Hepatocyte (in vitro differentiated cells): Measurements from ENCODE around the gene LRRC14B.
"Not testable (repeated sequence)": the region's sequence is repeated elsewhere in the genome, so short reads cannot be mapped to it uniquely, and the experiment has no call there.

Source experiments
- EZH2 ChIP-seq: fragments of 200-600 bp; sonication (generic); IDR thresholded peaks from 2 replicates; pipeline ENCODE4 v1.6.1; 2016; ENCODE audit warnings: antibody characterized with exemption, mild to moderate bottlenecking, borderline replicate concordance
- EZH2phosphoT487 ChIP-seq: fragments of 200-600 bp; sonication (generic); IDR thresholded peaks from one replicate; pipeline ENCODE4 v1.6.1; 2018; ENCODE audit warnings: antibody characterized with exemption, mild to moderate bottlenecking, low read depth, moderate library complexity; ENCODE audit not compliant: unreplicated experiment, severe bottlenecking
- TF ChIP-seq, protein P1 (sequence below): fragments of 200-600 bp; sonication (generic); IDR thresholded peaks from 2 replicates; pipeline ENCODE4 v1.5.1; 2016; ENCODE audit warnings: antibody characterized with exemption, mild to moderate bottlenecking; ENCODE audit not compliant: poor library complexity

DNA sequence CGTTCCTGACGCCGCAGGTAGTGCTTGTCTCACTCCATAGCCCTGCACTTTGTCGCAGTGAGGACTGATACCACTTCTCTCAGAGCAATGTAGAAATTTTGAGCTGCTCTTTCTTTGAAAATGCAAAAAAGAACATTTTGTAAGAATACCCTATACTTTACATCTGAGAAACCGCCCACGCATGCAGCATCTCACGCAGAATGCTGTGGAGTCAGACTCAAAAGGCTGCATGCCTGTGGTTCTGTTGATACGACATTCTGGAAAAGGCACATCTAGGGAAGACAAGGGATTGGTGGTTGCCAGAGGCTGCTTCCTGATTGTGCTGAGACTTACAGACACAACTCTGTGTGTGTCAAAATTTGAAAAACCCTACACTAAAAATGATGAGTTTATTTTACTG, 46.6 kb downstream of the LRRC14B start:
- TF ChIP-seq, protein P1, sequence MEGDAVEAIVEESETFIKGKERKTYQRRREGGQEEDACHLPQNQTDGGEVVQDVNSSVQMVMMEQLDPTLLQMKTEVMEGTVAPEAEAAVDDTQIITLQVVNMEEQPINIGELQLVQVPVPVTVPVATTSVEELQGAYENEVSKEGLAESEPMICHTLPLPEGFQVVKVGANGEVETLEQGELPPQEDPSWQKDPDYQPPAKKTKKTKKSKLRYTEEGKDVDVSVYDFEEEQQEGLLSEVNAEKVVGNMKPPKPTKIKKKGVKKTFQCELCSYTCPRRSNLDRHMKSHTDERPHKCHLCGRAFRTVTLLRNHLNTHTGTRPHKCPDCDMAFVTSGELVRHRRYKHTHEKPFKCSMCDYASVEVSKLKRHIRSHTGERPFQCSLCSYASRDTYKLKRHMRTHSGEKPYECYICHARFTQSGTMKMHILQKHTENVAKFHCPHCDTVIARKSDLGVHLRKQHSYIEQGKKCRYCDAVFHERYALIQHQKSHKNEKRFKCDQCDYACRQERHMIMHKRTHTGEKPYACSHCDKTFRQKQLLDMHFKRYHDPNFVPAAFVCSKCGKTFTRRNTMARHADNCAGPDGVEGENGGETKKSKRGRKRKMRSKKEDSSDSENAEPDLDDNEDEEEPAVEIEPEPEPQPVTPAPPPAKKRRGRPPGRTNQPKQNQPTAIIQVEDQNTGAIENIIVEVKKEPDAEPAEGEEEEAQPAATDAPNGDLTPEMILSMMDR = not testable (repeated sequence)
- TF ChIP-seq EZH2, EZH2phosphoT487: not testable (repeated sequence)
